Activated CD4-positive, alpha-beta T cell treated with anti-CD3 and anti-CD28 coated beads for 36 hours (primary cell): Measurements from ENCODE around the gene NOC3L. TPM values are rescaled to one million over a fixed set of nuclear protein-coding genes. Genes with fewer than 3 reads are reported as not detected.

ENCODE experiments used
- total RNA-seq, 2 experiments: library from RNA; stranded (reverse); gene quantifications; one replicate each; pipeline ENCODE4 v1.2.3, GENCODE V29; 2021

Gene NOC3L
- total RNA-seq, 2 experiments from 2014 or later: 50.7 to 53.7 TPM

Other genes with a start within 250 kb of the NOC3L start
- gene TBC1D12, start 39.6 kb upstream of the NOC3L start, total RNA-seq: under 1 TPM; 0.35 to 0.39 TPM
- 100 to 1,000 TPM; 118 to 154 TPM for gene HELLS, start 182.8 kb upstream of the NOC3L start, total RNA-seq